ENCODE data around the gene SEZ6L.
A peak's percentile ranks its signal among the peaks of the same experiment; 100 is the strongest.

Gene SEZ6L

GRCh38 chr22:26197425-26197824 lies 28.2 kb downstream of the SEZ6L start:
- no peak for TF ChIP-seq CTCF (conservative IDR thresholded peaks at IDR 0.05; ENCODE audit: low read length)
- no peak for TF ChIP-seq EZH2phosphoT487 (IDR thresholded peaks at IDR 0.05; ENCODE audit: borderline replicate concordance)
- Histone ChIP-seq H2AFZ (ENCODE audit: low read length) (no peak overlapping the region), H3K9ac (ENCODE audit: low read depth, low read length, poor library complexity, severe bottlenecking) (no peak overlapping the region), H3K9me3 (ENCODE audit: insufficient read depth, low read depth, low read length) (no peaks in the 10 kb centered on the region), H3K27me3 (ENCODE audit: insufficient read depth, low read length, poor library complexity, severe bottlenecking) (no peaks in the 10 kb centered on the region), H3K4me3 (ENCODE audit: low read length, poor library complexity, severe bottlenecking) (no peak overlapping the region), H3K36me3 (ENCODE audit: insufficient read depth, low read length) (no peaks in the 10 kb centered on the region), H3K4me1 (ENCODE audit: insufficient read depth, low read length, poor library complexity, severe bottlenecking) (no peaks in the 10 kb centered on the region), H3K4me2 (ENCODE audit: low read depth, low read length, poor library complexity, severe bottlenecking) (no peak overlapping the region), H4K20me1 (ENCODE audit: insufficient read depth, low read length, poor library complexity, severe bottlenecking) (no peaks in the 10 kb centered on the region), H3F3A (ENCODE audit: low read depth) (no peaks in the 10 kb centered on the region), H3K9me2 (replicated peaks; ENCODE audit: low read depth, low read length) (no peaks in the 10 kb centered on the region), H3K79me2 (ENCODE audit: insufficient read depth, low read length) (no peaks in the 10 kb centered on the region)

GRCh38 chr22:26199665-26200064 lies 30.4 kb downstream of the SEZ6L start:
- no peaks in the 10 kb centered on the region for H3K9me2 ChIP-seq (replicated peaks; ENCODE audit: low read depth, low read length)
- no peak overlapping the region for H3K9ac ChIP-seq (ENCODE audit: low read depth, low read length, poor library complexity, severe bottlenecking)
- H4K20me1 ChIP-seq (ENCODE audit: insufficient read depth, low read length, poor library complexity, severe bottlenecking) = no peaks in the 10 kb centered on the region
- no peak overlapping the region for H3K4me2 ChIP-seq (ENCODE audit: low read depth, low read length, poor library complexity, severe bottlenecking)
- H3K4me3 ChIP-seq (ENCODE audit: low read length, poor library complexity, severe bottlenecking) = no peak overlapping the region
- H3K4me1 ChIP-seq (ENCODE audit: insufficient read depth, low read length, poor library complexity, severe bottlenecking) = no peaks in the 10 kb centered on the region
- no peaks in the 10 kb centered on the region for H3K36me3 ChIP-seq (ENCODE audit: insufficient read depth, low read length)
- no peaks in the 10 kb centered on the region for H3F3A ChIP-seq (ENCODE audit: low read depth)
- H3K79me2 ChIP-seq (ENCODE audit: insufficient read depth, low read length) = no peaks in the 10 kb centered on the region
- H3K27me3 ChIP-seq (ENCODE audit: insufficient read depth, low read length, poor library complexity, severe bottlenecking) = no peaks in the 10 kb centered on the region
- TF ChIP-seq CTCF (conservative IDR thresholded peaks at IDR 0.05; ENCODE audit: low read length) (0 out of 2 replicates have a peak, but pooled peaks have one; percentile 12), EZH2phosphoT487 (IDR thresholded peaks at IDR 0.05; ENCODE audit: borderline replicate concordance) (no peak)
- H2AFZ ChIP-seq (ENCODE audit: low read length) = no peak overlapping the region
- no peaks in the 10 kb centered on the region for H3K9me3 ChIP-seq (ENCODE audit: insufficient read depth, low read depth, low read length)

DNA sequence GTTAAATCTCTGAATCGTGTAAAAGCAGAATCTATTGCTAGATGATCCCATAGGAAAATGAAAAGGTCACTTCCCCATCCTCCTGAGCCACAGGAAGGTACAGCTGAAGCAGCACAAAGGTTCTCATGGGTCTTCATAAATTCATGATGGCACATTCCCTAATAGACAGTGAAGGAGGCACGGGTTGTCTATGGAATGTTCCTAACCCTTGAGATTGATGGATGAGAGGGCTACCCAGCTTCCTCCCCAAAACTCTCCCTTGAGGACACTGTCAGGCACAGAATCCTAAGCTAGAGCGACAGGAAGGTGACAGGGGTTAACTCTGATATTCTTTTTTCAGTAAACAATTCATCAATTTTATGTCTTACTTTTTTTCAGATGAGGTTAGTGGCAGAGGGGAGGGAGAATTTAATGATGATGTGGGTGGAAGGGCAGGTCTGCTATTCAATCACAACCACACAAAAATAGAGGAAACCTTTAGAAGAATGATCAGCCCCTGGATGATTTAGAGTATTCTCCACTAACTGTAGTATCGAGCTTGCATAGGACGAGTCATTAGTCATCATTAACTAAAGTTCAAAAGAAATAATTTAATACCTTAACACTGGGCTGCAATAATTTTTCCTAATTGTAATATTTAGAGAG lies 33.1 kb downstream of the SEZ6L start:
- no peaks in the 10 kb centered on the region for H3K36me3 ChIP-seq (ENCODE audit: insufficient read depth, low read length)
- TF ChIP-seq EZH2phosphoT487 (IDR thresholded peaks at IDR 0.05; ENCODE audit: borderline replicate concordance) = no peak
- TF ChIP-seq CTCF (conservative IDR thresholded peaks at IDR 0.05; ENCODE audit: low read length) = no peak

More for the DNA sequence above, 33.1 kb downstream of the SEZ6L start:
- Histone ChIP-seq H3K79me2 (ENCODE audit: insufficient read depth, low read length) (no peaks in the 10 kb centered on the region), H4K20me1 (ENCODE audit: insufficient read depth, low read length, poor library complexity, severe bottlenecking) (no peaks in the 10 kb centered on the region), H3K4me3 (ENCODE audit: low read length, poor library complexity, severe bottlenecking) (no peak overlapping the region), H3K4me1 (ENCODE audit: insufficient read depth, low read length, poor library complexity, severe bottlenecking) (no peaks in the 10 kb centered on the region), H3K27me3 (ENCODE audit: insufficient read depth, low read length, poor library complexity, severe bottlenecking) (no peaks in the 10 kb centered on the region), H3K9me2 (replicated peaks; ENCODE audit: low read depth, low read length) (no peaks in the 10 kb centered on the region), H3K4me2 (ENCODE audit: low read depth, low read length, poor library complexity, severe bottlenecking) (no peak overlapping the region), H3F3A (ENCODE audit: low read depth) (no peaks in the 10 kb centered on the region), H3K9me3 (ENCODE audit: insufficient read depth, low read depth, low read length) (no peaks in the 10 kb centered on the region), H2AFZ (ENCODE audit: low read length) (no peak overlapping the region), H3K9ac (ENCODE audit: low read depth, low read length, poor library complexity, severe bottlenecking) (no peak overlapping the region)

Data from Loucy (cell line).